ENCODE results near the gene RPLP1. TPM values are rescaled to one million over a fixed set of nuclear protein-coding genes. Genes with fewer than 3 reads are reported as not detected.

The RPLP1 gene
- total RNA-seq, 4 donors from 2014 or later, result 472 to 728 (median 583) TPM

GRCh38 chr15:69424001-69424400, 28.6 kb upstream of the RPLP1 start:
- TF ChIP-seq, protein P1, sequence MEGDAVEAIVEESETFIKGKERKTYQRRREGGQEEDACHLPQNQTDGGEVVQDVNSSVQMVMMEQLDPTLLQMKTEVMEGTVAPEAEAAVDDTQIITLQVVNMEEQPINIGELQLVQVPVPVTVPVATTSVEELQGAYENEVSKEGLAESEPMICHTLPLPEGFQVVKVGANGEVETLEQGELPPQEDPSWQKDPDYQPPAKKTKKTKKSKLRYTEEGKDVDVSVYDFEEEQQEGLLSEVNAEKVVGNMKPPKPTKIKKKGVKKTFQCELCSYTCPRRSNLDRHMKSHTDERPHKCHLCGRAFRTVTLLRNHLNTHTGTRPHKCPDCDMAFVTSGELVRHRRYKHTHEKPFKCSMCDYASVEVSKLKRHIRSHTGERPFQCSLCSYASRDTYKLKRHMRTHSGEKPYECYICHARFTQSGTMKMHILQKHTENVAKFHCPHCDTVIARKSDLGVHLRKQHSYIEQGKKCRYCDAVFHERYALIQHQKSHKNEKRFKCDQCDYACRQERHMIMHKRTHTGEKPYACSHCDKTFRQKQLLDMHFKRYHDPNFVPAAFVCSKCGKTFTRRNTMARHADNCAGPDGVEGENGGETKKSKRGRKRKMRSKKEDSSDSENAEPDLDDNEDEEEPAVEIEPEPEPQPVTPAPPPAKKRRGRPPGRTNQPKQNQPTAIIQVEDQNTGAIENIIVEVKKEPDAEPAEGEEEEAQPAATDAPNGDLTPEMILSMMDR (IDR thresholded peaks at IDR 0.05; ENCODE audit: low read depth), result no peak

GRCh38 chr15:69424748-69425413, 27.7 kb upstream of the RPLP1 start:
- TF ChIP-seq, protein P1 (IDR thresholded peaks at IDR 0.05; ENCODE audit: low read depth), result no peak

DNA sequence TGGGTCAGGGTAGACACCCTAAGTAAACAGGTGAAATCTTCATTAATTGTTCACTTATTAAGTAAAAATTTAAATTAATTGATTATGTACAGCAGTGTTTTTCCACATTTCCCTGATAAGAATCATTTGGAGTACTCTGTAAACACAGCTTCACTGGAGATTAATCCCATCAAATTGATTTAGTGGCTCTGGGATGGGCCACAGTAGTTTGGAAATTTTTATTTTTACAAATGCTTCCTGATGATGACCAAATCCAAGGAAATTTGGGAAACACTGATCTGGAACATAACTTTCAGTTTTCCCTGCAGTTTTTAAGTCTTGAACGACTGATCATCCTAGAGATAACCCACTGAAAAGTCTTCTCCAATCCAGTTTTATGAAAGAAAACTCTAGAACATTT, 18.8 kb upstream of the RPLP1 start:
- TF ChIP-seq, protein P1 (IDR thresholded peaks at IDR 0.05; ENCODE audit: low read depth), result no peak

DNA sequence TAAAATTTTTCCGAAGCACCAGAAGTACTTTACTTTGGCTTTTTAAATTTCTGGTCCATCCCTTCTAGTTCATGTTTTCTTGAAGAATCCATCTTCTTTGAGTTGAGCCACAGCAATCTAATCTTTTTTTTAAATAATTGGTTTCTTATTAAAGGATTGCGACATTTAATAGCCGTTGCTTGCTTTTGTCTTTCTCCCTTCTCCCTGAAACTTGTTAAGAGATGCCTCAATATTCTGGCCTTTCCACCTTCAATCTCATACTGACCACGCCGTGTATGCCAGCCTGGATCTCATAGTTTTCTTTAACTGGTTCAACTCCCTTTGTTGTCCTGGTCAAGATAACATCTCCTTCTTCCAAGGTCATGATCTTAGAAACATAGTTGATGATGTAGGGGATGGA, 18.4 kb upstream of the RPLP1 start:
- TF ChIP-seq, protein P1 (IDR thresholded peaks at IDR 0.05; ENCODE audit: low read depth), result no peak

GRCh38 chr15:69434679-69435078, 17.9 kb upstream of the RPLP1 start:
- TF ChIP-seq, protein P1 (IDR thresholded peaks at IDR 0.05; ENCODE audit: low read depth), result no peak

DNA sequence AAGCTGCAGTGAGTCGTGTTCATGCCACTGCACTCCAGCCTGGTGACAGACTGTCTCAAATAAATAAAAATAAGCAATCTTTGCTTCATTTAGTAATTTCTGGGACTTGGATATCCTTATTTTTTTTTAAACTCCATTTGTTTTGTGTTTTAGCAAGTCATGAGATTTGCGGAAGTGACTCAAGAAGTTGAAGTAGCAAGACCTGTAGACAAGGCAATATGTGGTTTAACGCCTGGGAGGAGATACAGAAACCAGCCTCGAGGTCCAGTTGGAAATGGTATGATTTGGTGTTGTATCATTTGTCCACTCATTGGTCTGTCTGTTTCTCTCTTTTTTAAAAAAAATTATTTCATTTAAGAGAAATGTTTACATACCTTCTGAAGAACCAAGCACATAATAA, 16.6 kb upstream of the RPLP1 start:
- TF ChIP-seq, protein P1 (IDR thresholded peaks at IDR 0.05; ENCODE audit: low read depth), result no peak

GRCh38 chr15:69436951-69437350, 15.7 kb upstream of the RPLP1 start:
- TF ChIP-seq, protein P1 (IDR thresholded peaks at IDR 0.05; ENCODE audit: low read depth), result no peak

Measured in subcutaneous adipose tissue (tissue), 4 donors.